GM23338 (cell line): ENCODE results near the gene KRT7. TPM values are rescaled to one million over a fixed set of nuclear protein-coding genes. Genes with fewer than 3 reads are reported as not detected.

Experiments used
- ATAC-seq: fragments of 200-7000 bp; cut with Tn5 transposase; 3 replicates; pipeline ENCODE4 v1.9.1; 2020
- DNase-seq: peaks from one replicate; pipeline ENCODE4 v3.0.0-alpha.2; 2015; ENCODE audit warnings: low spot score
- H2AFZ ChIP-seq: fragments of 200-600 bp; sonication (generic); 2 replicates; pipeline ENCODE4 v1.8.0; 2016; ENCODE audit warnings: antibody characterized with exemption, mild to moderate bottlenecking, moderate library complexity
- H3F3A ChIP-seq: fragments of 200-600 bp; sonication (generic); replicated peaks from 2 replicates; pipeline ENCODE4 v1.8.0; 2017; ENCODE audit warnings: antibody characterized with exemption, mixed run types, low read depth
- H3K27ac ChIP-seq: fragments of 200-600 bp; sonication (generic); 2 replicates; pipeline ENCODE4 v1.6.1; 2016; ENCODE audit warnings: low read depth
- H3K27me3 ChIP-seq: fragments of 200-600 bp; sonication (generic); 2 replicates; pipeline ENCODE4 v1.8.0; 2016; ENCODE audit warnings: mild to moderate bottlenecking, mixed run types, moderate library complexity; ENCODE audit not compliant: insufficient read depth
- H3K36me3 ChIP-seq: fragments of 200-600 bp; sonication (generic); 2 replicates; pipeline ENCODE4 v1.8.0; 2016; ENCODE audit warnings: mild to moderate bottlenecking; ENCODE audit not compliant: insufficient read depth
- H3K4me1 ChIP-seq: fragments of 200-600 bp; sonication (generic); 2 replicates; pipeline ENCODE4 v1.8.0; 2016; ENCODE audit warnings: mild to moderate bottlenecking, moderate library complexity; ENCODE audit not compliant: insufficient read depth
- H3K4me2 ChIP-seq: fragments of 200-600 bp; sonication (generic); 2 replicates; pipeline ENCODE4 v1.7.1; 2017; ENCODE audit warnings: mixed run types
- H3K4me3 ChIP-seq: fragments of 200-600 bp; sonication (generic); 2 replicates; pipeline ENCODE4 v1.6.1; 2016; ENCODE audit warnings: mixed run types
- H3K79me2 ChIP-seq: fragments of 200-600 bp; sonication (generic); replicated peaks from 2 replicates; pipeline ENCODE4 v1.8.0; 2017; ENCODE audit warnings: mild to moderate bottlenecking; ENCODE audit not compliant: insufficient read depth
- H3K9me2 ChIP-seq: fragments of 200-600 bp; sonication (generic); 2 replicates; pipeline ENCODE4 v1.8.0; 2017; ENCODE audit not compliant: insufficient read depth
- H4K20me1 ChIP-seq: fragments of 200-600 bp; sonication (generic); replicated peaks from 2 replicates; pipeline ENCODE4 v1.8.0; 2017; ENCODE audit warnings: mild to moderate bottlenecking; ENCODE audit not compliant: insufficient read depth
- H3K27ac Mint-ChIP-seq: 2 replicates; pipeline ENCODE4 v1.8.0; 2020; ENCODE audit warnings: inconsistent platforms, mild to moderate bottlenecking, moderate library complexity, mixed read lengths
- H3K27me3 Mint-ChIP-seq: 3 replicates; pipeline ENCODE4 v1.8.0; 2022; ENCODE audit warnings: low read depth, mild to moderate bottlenecking, moderate library complexity, mixed read lengths, inconsistent platforms; ENCODE audit not compliant: insufficient read depth, poor library complexity
- H3K36me3 Mint-ChIP-seq: 3 replicates; pipeline ENCODE4 v1.8.0; 2021; ENCODE audit warnings: low read depth, mild to moderate bottlenecking, inconsistent platforms, moderate library complexity, mixed read lengths
- H3K4me1 Mint-ChIP-seq: 3 replicates; pipeline ENCODE4 v1.8.0; 2020; ENCODE audit warnings: mild to moderate bottlenecking, inconsistent platforms, mixed read lengths
- H3K4me3 Mint-ChIP-seq: 3 replicates; pipeline ENCODE4 v1.8.0; 2021; ENCODE audit warnings: moderate library complexity, mild to moderate bottlenecking, inconsistent platforms, mixed read lengths
- H3K9me3 Mint-ChIP-seq: 3 replicates; pipeline ENCODE4 v1.8.0; 2020; ENCODE audit warnings: moderate library complexity, mild to moderate bottlenecking, inconsistent platforms, mixed read lengths
- CREB1 ChIP-seq: fragments of 250-450 bp; sonication (Bioruptor Pico); IDR thresholded peaks from 2 replicates; pipeline ENCODE4 v1.5.0; 2020; ENCODE audit warnings: low read depth, mild to moderate bottlenecking, moderate library complexity
- EZH2phosphoT487 ChIP-seq: fragments of 200-600 bp; sonication (generic); IDR thresholded peaks from one replicate; pipeline ENCODE4 v1.8.1; 2018; ENCODE audit warnings: antibody characterized with exemption; ENCODE audit not compliant: unreplicated experiment
- JUNB ChIP-seq: IDR thresholded peaks from one replicate; pipeline ENCODE4 v1.6.1; 2016; ENCODE audit warnings: antibody characterized with exemption; ENCODE audit not compliant: unreplicated experiment
- NANOG ChIP-seq: IDR thresholded peaks from 2 replicates; pipeline ENCODE4 v1.6.1; 2016; ENCODE audit warnings: antibody characterized with exemption, borderline replicate concordance
- POLR2AphosphoS5 ChIP-seq: IDR thresholded peaks from 2 replicates; pipeline ENCODE4 v1.6.1; 2016; ENCODE audit warnings: antibody characterized with exemption, low read depth
- STAT1 ChIP-seq: IDR thresholded peaks from one replicate; pipeline ENCODE4 v1.6.1; 2016; ENCODE audit warnings: antibody characterized with exemption; ENCODE audit not compliant: unreplicated experiment
- ZNF114 ChIP-seq: fragments of 250-450 bp; sonication (Bioruptor Pico); IDR thresholded peaks from 2 replicates; pipeline ENCODE4 v1.5.0; 2020; ENCODE audit warnings: mild to moderate bottlenecking, moderate library complexity
- ZNF331 ChIP-seq: fragments of 250-450 bp; sonication (Bioruptor Pico); IDR thresholded peaks from 2 replicates; pipeline ENCODE4 v1.5.0; 2020; ENCODE audit warnings: low read depth, mild to moderate bottlenecking, moderate library complexity
- polyA plus RNA-seq: library from polyadenylated mRNA; unstranded; fragments of >200 nt; fragmentation: Nextera tagmentation; extraction: Ambion mirVana; gene quantifications from 2 replicates; pipeline ENCODE4 v1.2.1, GENCODE V29; 2016
- total RNA-seq: library from RNA; depleted of rRNA; stranded (reverse); fragments of >200 nt; shearing (Covaris generic); gene quantifications from 2 replicates; pipeline ENCODE4 v1.2.3, GENCODE V29; 2014
- TF ChIP-seq, protein P1 (sequence below), 2 experiments: fragments of 200-600 bp in 1 of 2; sonication (generic) in 1 of 2; conservative IDR thresholded peaks; 2 replicates each; pipeline versions ENCODE4 v1.5.1 to v1.6.1; 2016 to 2017; ENCODE audit warnings: antibody characterized with exemption in 2 of 2, low read depth in 2 of 2, mild to moderate bottlenecking in 2 of 2, moderate library complexity in 1 of 2
- TF ChIP-seq, protein P2 (sequence below): IDR thresholded peaks from one replicate; pipeline ENCODE4 v1.6.1; 2018; ENCODE audit warnings: antibody characterized with exemption; ENCODE audit not compliant: unreplicated experiment
- TF ChIP-seq, protein P3 (sequence below): IDR thresholded peaks from 2 replicates; pipeline ENCODE4 v1.6.1; 2016; ENCODE audit warnings: antibody characterized with exemption

Gene KRT7
- total and polyA plus RNA-seq, 2 experiments from 2014 or later, result 6.5 to 9.4 TPM

DNA sequence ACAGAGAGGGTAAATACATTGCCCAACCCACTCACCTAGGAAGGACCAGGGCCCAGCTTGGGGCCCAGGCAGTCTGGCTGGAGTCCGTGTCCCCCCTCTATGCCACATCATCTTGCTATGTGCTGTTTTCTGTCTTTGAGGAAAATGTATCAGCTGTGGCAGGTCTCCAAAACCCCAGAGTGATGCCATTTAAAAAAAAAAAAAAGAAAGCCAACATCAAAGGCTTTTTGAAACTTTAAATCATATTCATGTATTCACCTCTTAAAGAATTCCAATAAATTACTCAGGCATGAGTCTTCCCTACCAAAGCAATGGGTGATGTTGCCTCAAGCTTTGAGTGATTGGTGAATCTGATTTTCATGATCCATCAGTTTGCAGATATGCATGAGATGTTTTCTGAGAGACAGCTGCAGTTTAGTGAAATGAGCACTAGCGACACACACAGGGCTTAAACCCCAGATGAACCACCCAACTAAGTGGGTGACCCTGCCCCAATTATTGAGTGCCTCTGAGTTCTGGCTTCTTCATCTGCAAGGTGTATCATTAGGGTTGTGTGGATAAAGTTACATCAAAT lies 52.2 kb downstream of the KRT7 start (continued):
- TF ChIP-seq, protein P1, sequence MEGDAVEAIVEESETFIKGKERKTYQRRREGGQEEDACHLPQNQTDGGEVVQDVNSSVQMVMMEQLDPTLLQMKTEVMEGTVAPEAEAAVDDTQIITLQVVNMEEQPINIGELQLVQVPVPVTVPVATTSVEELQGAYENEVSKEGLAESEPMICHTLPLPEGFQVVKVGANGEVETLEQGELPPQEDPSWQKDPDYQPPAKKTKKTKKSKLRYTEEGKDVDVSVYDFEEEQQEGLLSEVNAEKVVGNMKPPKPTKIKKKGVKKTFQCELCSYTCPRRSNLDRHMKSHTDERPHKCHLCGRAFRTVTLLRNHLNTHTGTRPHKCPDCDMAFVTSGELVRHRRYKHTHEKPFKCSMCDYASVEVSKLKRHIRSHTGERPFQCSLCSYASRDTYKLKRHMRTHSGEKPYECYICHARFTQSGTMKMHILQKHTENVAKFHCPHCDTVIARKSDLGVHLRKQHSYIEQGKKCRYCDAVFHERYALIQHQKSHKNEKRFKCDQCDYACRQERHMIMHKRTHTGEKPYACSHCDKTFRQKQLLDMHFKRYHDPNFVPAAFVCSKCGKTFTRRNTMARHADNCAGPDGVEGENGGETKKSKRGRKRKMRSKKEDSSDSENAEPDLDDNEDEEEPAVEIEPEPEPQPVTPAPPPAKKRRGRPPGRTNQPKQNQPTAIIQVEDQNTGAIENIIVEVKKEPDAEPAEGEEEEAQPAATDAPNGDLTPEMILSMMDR (conservative IDR thresholded peaks at IDR 0.05; ENCODE audit: low read depth in 2 of 2), result no peak
- TF ChIP-seq EZH2phosphoT487, result no peak
- TF ChIP-seq, protein P2, sequence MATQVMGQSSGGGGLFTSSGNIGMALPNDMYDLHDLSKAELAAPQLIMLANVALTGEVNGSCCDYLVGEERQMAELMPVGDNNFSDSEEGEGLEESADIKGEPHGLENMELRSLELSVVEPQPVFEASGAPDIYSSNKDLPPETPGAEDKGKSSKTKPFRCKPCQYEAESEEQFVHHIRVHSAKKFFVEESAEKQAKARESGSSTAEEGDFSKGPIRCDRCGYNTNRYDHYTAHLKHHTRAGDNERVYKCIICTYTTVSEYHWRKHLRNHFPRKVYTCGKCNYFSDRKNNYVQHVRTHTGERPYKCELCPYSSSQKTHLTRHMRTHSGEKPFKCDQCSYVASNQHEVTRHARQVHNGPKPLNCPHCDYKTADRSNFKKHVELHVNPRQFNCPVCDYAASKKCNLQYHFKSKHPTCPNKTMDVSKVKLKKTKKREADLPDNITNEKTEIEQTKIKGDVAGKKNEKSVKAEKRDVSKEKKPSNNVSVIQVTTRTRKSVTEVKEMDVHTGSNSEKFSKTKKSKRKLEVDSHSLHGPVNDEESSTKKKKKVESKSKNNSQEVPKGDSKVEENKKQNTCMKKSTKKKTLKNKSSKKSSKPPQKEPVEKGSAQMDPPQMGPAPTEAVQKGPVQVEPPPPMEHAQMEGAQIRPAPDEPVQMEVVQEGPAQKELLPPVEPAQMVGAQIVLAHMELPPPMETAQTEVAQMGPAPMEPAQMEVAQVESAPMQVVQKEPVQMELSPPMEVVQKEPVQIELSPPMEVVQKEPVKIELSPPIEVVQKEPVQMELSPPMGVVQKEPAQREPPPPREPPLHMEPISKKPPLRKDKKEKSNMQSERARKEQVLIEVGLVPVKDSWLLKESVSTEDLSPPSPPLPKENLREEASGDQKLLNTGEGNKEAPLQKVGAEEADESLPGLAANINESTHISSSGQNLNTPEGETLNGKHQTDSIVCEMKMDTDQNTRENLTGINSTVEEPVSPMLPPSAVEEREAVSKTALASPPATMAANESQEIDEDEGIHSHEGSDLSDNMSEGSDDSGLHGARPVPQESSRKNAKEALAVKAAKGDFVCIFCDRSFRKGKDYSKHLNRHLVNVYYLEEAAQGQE, result no peak
- no peak for TF ChIP-seq CREB1 (CRISPR knock-in tag)
- no peak for TF ChIP-seq NANOG

DNA sequence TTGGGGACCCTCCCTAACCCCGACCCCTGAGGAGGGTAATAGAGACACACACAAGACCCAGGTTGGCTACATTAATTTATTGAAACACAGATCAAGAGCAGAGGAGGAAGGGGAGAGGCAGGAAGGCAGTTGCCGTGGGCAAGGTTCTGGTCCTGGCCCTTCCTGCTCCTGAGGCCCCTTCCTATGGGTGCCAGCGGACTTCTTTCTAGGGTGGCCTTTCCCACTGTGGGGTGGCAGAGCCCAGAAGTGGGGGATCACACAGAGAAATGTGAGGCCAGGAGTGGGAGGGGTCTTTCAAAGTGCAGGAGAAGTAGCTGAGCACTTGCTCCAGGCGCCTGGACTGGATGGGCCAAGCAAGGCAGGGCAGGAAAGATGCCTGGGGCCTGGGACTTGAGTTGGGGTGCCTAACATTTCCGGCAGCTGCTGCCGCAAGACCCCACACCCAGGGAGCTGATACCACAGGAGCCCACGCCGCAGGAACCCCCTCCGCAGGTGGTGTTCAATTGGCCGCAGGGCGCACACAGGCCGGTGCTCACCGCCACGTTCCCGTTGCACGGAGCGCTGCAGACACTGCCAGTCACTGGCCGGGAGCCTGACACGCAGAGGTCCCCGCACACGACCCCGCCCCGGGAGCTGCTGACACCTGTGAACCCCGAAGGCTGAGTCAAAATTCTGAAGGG lies 52.9 kb downstream of the KRT7 start:
- H3K27ac ChIP-seq, result no peak overlapping the region
- no peaks in the 10 kb centered on the region for H3K27me3 Mint-ChIP-seq
- DNase-seq, result no peak
- H3K9me2 ChIP-seq, result no peaks in the 10 kb centered on the region
- H3K4me2 ChIP-seq, result no peak overlapping the region
- no peaks in the 10 kb centered on the region for H3K4me1 ChIP-seq
- H3K4me1 Mint-ChIP-seq, result peaks cover 3% of the 10 kb centered on the region; the same call in 2 of the 3 replicates
- no peaks in the 10 kb centered on the region for H3F3A ChIP-seq
- no peaks in the 10 kb centered on the region for H3K79me2 ChIP-seq
- H3K27me3 ChIP-seq, result no peaks in the 10 kb centered on the region
- no peaks in the 10 kb centered on the region for H3K36me3 Mint-ChIP-seq
- no peak overlapping the region for H3K4me3 ChIP-seq
- H3K4me3 Mint-ChIP-seq, result no peak overlapping the region
- TF ChIP-seq, protein P3, sequence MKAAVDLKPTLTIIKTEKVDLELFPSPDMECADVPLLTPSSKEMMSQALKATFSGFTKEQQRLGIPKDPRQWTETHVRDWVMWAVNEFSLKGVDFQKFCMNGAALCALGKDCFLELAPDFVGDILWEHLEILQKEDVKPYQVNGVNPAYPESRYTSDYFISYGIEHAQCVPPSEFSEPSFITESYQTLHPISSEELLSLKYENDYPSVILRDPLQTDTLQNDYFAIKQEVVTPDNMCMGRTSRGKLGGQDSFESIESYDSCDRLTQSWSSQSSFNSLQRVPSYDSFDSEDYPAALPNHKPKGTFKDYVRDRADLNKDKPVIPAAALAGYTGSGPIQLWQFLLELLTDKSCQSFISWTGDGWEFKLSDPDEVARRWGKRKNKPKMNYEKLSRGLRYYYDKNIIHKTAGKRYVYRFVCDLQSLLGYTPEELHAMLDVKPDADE, result no peak
- TF ChIP-seq ZNF114 (CRISPR knock-in tag) (no peak), STAT1 (no peak), ZNF331 (no peak), JUNB (no peak), CREB1 (CRISPR knock-in tag) (no peak), NANOG (no peak), POLR2AphosphoS5 (no peak)
- TF ChIP-seq, protein P2, result no peak
- H3K36me3 ChIP-seq, result no peaks in the 10 kb centered on the region
- H3K27ac Mint-ChIP-seq, result no peak overlapping the region
- no peak for ATAC-seq
- no peaks in the 10 kb centered on the region for H4K20me1 ChIP-seq
- no peak overlapping the region for H2AFZ ChIP-seq
- no peaks in the 10 kb centered on the region for H3K9me3 Mint-ChIP-seq
